ENCODE results near the gene CDH23. TPM values are rescaled to one million over a fixed set of nuclear protein-coding genes. Genes with fewer than 3 reads are reported as not detected.

The CDH23 gene
- total RNA-seq, 2 experiments from 2014 or later, result 1.6 TPM

DNA sequence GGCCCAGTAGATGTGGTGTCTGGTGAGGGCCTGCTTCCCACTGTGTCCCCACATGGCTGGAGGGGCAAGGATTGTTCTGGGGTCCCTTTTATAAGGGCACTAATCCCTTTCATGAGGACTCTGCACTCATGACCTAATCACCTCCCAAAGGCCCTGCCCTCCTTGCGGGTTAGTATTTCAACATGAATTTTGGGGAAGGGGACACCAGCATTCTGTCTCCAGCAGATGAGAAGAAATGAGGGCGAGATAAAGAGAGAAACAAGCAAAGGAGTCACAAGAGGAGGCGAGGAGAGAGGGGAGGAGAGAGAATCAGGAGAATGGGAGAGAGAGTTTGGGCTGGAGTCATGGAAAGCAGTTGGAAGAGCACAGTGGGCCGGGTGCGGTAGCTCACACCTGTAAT is 239.1 kb downstream of the CDH23 start:
- intact Hi-C loops (cut with micrococcal nuclease), result no loop called here
- H3K36me3 Mint-ChIP-seq (ENCODE audit: low read depth), result no peaks in the 10 kb centered on the region
- no peak for DNase-seq
- H3K4me3 Mint-ChIP-seq, result no peak overlapping the region
- H3K4me1 Mint-ChIP-seq (ENCODE audit: low read depth), result no peaks in the 10 kb centered on the region
- H3K27ac Mint-ChIP-seq, result no peak overlapping the region
- CTCF ChIA-PET, result no interaction called here
- no peaks in the 10 kb centered on the region for H3K9me3 Mint-ChIP-seq
- H3K27me3 Mint-ChIP-seq (ENCODE audit: low read depth), result no peaks in the 10 kb centered on the region

DNA sequence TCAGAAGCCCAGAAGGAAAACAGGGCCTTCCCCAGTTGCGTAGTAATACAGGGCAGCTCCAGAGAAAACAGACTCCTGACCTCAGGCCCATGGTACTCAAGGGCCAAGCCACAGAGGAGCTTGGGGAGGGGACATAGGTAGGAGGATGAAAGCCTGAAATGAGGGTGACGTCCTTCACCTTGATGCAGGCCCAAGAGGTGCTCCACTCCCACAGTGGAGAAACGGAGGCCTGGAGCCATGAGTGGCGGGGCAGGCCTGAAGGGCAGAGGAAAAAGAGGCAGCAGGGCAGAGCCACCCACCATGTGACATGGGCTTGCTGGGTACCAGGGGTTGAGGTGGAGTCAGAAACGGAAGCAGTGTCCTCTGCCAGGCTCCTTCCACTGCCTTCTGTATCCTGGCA is 239.9 kb downstream of the CDH23 start:
- no peaks in the 10 kb centered on the region for H3K4me1 Mint-ChIP-seq (ENCODE audit: low read depth)
- CTCF ChIA-PET, result interaction anchor here (0.7 to 0.9 kb wide), 3 partner anchors 13 to 356 kb away, joined by 3 read pairs; no protein-coding TSS in a partner anchor

GRCh38 chr10:71637305-71637704 is 240.6 kb downstream of the CDH23 start:
- no peaks in the 10 kb centered on the region for H3K4me1 Mint-ChIP-seq (ENCODE audit: low read depth)
- H3K36me3 Mint-ChIP-seq (ENCODE audit: low read depth), result no peaks in the 10 kb centered on the region
- H3K9me3 Mint-ChIP-seq, result no peaks in the 10 kb centered on the region
- DNase-seq, result no peak
- intact Hi-C loops (cut with micrococcal nuclease), result no loop called here
- CTCF ChIA-PET, result interaction anchor here (0.7 to 1.2 kb wide), 5 partner anchors 14 to 357 kb away, joined by 3 to 4 read pairs (median 3); no protein-coding TSS in a partner anchor
- H3K4me3 Mint-ChIP-seq, result no peak overlapping the region
- no peak overlapping the region for H3K27ac Mint-ChIP-seq
- H3K27me3 Mint-ChIP-seq (ENCODE audit: low read depth), result no peaks in the 10 kb centered on the region

More for the DNA sequence above, 239.9 kb downstream of the CDH23 start:
- H3K27ac Mint-ChIP-seq, result no peak overlapping the region
- H3K9me3 Mint-ChIP-seq, result no peaks in the 10 kb centered on the region
- intact Hi-C loops (cut with micrococcal nuclease), result no loop called here
- no peaks in the 10 kb centered on the region for H3K36me3 Mint-ChIP-seq (ENCODE audit: low read depth)
- H3K27me3 Mint-ChIP-seq (ENCODE audit: low read depth), result no peaks in the 10 kb centered on the region
- DNase-seq, result no peak
- H3K4me3 Mint-ChIP-seq, result no peak overlapping the region

GRCh38 chr10:71638064-71638821 is 241.5 kb downstream of the CDH23 start:
- CTCF ChIA-PET, result interaction anchor here (0.8 to 1.2 kb wide), 3 partner anchors 16 to 70 kb away, joined by 3 to 4 read pairs (median 3); no protein-coding TSS in a partner anchor
- intact Hi-C loops (cut with micrococcal nuclease), result no loop called here
- Mint-ChIP-seq H3K27me3 (ENCODE audit: low read depth) (no peaks in the 10 kb centered on the region), H3K36me3 (ENCODE audit: low read depth) (no peaks in the 10 kb centered on the region), H3K4me3 (no peak overlapping the region), H3K4me1 (ENCODE audit: low read depth) (no peaks in the 10 kb centered on the region), H3K27ac (no peak overlapping the region), H3K9me3 (no peaks in the 10 kb centered on the region)
- DNase-seq, result no peak

- H3K4me1 Mint-ChIP-seq (ENCODE audit: low read depth), result peaks cover 3% of the 10 kb centered on the region
- no peaks in the 10 kb centered on the region for H3K9me3 Mint-ChIP-seq
- CTCF ChIA-PET, result interaction anchor here (0.8 kb wide), 1 partner anchor 17 kb away, joined by 3 read pairs; no protein-coding TSS in a partner anchor
- H3K36me3 Mint-ChIP-seq (ENCODE audit: low read depth), result no peaks in the 10 kb centered on the region
- no peaks in the 10 kb centered on the region for H3K27me3 Mint-ChIP-seq (ENCODE audit: low read depth)
- H3K27ac Mint-ChIP-seq, result no peak overlapping the region
- no peak for DNase-seq
- no peak overlapping the region for H3K4me3 Mint-ChIP-seq
- intact Hi-C loops (cut with micrococcal nuclease), result no loop called here
Observed at GRCh38 chr10:71638822-71639719, 242.4 kb downstream of the CDH23 start.

DNA sequence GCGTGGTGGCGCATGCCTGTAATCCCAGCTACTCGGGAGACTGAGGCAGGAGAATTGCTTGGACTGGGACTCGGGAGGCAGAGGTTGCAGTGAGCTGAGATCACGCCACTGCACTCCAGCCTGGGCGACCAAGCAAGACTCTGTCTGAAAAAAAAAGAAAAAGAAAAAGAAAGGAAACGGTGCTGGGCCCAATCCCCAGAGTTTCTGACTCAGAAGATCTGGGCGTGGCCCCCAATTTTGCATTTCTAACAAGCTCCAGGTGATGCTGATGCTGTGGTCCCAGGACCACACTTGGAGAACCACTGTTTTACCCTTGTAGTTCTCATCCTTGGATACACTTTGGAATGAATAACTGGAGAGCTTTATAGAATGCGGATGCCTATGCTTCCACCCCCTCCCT is 243.9 kb downstream of the CDH23 start:
- H3K27me3 Mint-ChIP-seq (ENCODE audit: low read depth), result no peaks in the 10 kb centered on the region
- no peak overlapping the region for H3K4me3 Mint-ChIP-seq
- H3K9me3 Mint-ChIP-seq, result no peaks in the 10 kb centered on the region
- H3K27ac Mint-ChIP-seq, result no peak overlapping the region
- peaks cover 11% of the 10 kb centered on the region for H3K4me1 Mint-ChIP-seq (ENCODE audit: low read depth)
- DNase-seq, result no peak
- no peaks in the 10 kb centered on the region for H3K36me3 Mint-ChIP-seq (ENCODE audit: low read depth)
- intact Hi-C loops (cut with micrococcal nuclease), result no loop called here
- CTCF ChIA-PET, result interaction anchor here (0.7 to 1.5 kb wide), 4 partner anchors 29 to 1047 kb away, joined by 5 to 9 read pairs (median 6); no protein-coding TSS in a partner anchor

- CTCF ChIA-PET, result interaction anchor here (0.9 to 1.5 kb wide), 4 partner anchors 30 to 133 kb away, joined by 3 to 9 read pairs (median 6); no protein-coding TSS in a partner anchor
- H3K27ac Mint-ChIP-seq, result no peak overlapping the region
- H3K4me1 Mint-ChIP-seq (ENCODE audit: low read depth), result peaks cover 11% of the 10 kb centered on the region
- no peaks in the 10 kb centered on the region for H3K9me3 Mint-ChIP-seq
- H3K36me3 Mint-ChIP-seq (ENCODE audit: low read depth), result no peaks in the 10 kb centered on the region
- H3K27me3 Mint-ChIP-seq (ENCODE audit: low read depth), result no peaks in the 10 kb centered on the region
- intact Hi-C loops (cut with micrococcal nuclease), result no loop called here
- DNase-seq, result no peak
- H3K4me3 Mint-ChIP-seq, result no peak overlapping the region
Observed at GRCh38 chr10:71641449-71641848, 244.7 kb downstream of the CDH23 start.

- Mint-ChIP-seq H3K36me3 (ENCODE audit: low read depth) (no peaks in the 10 kb centered on the region), H3K4me3 (no peak overlapping the region), H3K9me3 (no peaks in the 10 kb centered on the region), H3K27me3 (ENCODE audit: low read depth) (no peaks in the 10 kb centered on the region), H3K4me1 (ENCODE audit: low read depth) (peaks cover 11% of the 10 kb centered on the region), H3K27ac (no peak overlapping the region)
- no peak for DNase-seq
- intact Hi-C loops (cut with micrococcal nuclease), result no loop called here
- CTCF ChIA-PET, result interaction anchor here (0.9 kb wide), 1 partner anchor 72 kb away, joined by 3 read pairs; no protein-coding TSS in a partner anchor
Observed at GRCh38 chr10:71641986-71642385, 245.3 kb downstream of the CDH23 start.

- intact Hi-C loops (cut with micrococcal nuclease), result no loop called here
- H3K4me3 Mint-ChIP-seq, result no peak overlapping the region
- H3K36me3 Mint-ChIP-seq (ENCODE audit: low read depth), result no peaks in the 10 kb centered on the region
- no peaks in the 10 kb centered on the region for H3K27me3 Mint-ChIP-seq (ENCODE audit: low read depth)
- H3K27ac Mint-ChIP-seq, result no peak overlapping the region
- peaks cover 11% of the 10 kb centered on the region for H3K4me1 Mint-ChIP-seq (ENCODE audit: low read depth)
- CTCF ChIA-PET, result interaction anchor here (0.6 to 0.7 kb wide), 2 partner anchors 214 to 269 kb away, joined by 3 read pairs; no protein-coding TSS in a partner anchor
- no peaks in the 10 kb centered on the region for H3K9me3 Mint-ChIP-seq
- no peak for DNase-seq
Observed at GRCh38 chr10:71643904-71644303, 247.2 kb downstream of the CDH23 start.

DNA sequence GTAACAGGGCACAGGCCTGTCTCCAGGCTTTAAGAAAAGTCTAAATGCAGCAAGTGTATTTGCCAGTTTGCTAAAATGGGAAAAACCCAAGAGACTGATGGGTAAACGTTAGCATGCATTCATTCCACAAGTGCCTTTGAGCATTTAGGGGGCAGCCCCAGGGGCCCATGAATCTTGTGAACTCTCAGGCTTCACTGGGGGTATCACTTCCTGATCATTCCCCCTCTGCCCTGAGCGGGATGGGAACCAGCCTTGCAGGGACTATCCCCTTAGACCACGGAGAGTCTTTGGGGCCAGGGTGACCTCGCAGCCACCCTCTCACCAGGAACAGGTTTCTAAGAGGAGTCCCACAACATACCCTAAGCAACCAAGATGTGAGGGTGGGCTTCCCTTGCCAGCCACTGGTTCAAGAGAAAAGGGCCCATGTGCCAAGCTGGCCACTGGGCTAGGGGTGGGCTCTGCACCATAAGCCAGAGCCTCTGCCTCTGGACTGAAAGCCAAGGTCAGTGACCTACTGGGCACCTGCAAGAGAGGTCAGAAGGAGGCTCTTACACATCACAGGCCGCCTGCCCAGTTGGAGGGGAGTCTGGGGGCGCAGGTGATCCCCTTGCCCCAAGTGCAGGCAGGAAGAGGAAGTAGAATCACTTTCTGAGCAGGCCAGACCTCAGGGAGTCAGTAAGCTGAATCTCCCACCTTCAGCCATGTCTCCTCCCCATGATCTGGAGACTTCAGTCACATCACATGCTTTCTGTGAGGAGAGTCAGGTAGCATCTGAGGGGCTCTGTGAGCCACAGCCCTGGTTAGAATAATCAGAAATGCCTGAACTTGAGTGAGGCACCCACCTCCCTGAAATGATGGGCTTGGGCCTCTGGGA is 247.8 kb downstream of the CDH23 start:
- no peaks in the 10 kb centered on the region for H3K36me3 Mint-ChIP-seq (ENCODE audit: low read depth)
- H3K27me3 Mint-ChIP-seq (ENCODE audit: low read depth), result no peaks in the 10 kb centered on the region
- no peak overlapping the region for H3K27ac Mint-ChIP-seq
- no peak overlapping the region for H3K4me3 Mint-ChIP-seq
- intact Hi-C loops (cut with micrococcal nuclease), result no loop called here
- CTCF ChIA-PET, result interaction anchor here (0.6 kb wide), 1 partner anchor 214 kb away, joined by 3 read pairs; no protein-coding TSS in a partner anchor
- peak; percentile 78 for DNase-seq
- no peaks in the 10 kb centered on the region for H3K9me3 Mint-ChIP-seq
- H3K4me1 Mint-ChIP-seq (ENCODE audit: low read depth), result peaks cover 11% of the 10 kb centered on the region

- no peak overlapping the region for H3K27ac Mint-ChIP-seq
- DNase-seq, result no peak
- CTCF ChIA-PET, result no interaction called here
- H3K27me3 Mint-ChIP-seq (ENCODE audit: low read depth), result no peaks in the 10 kb centered on the region
- H3K4me1 Mint-ChIP-seq (ENCODE audit: low read depth), result peaks cover 11% of the 10 kb centered on the region
- intact Hi-C loops (cut with micrococcal nuclease), result no loop called here
- no peaks in the 10 kb centered on the region for H3K9me3 Mint-ChIP-seq
- no peaks in the 10 kb centered on the region for H3K36me3 Mint-ChIP-seq (ENCODE audit: low read depth)
- no peak overlapping the region for H3K4me3 Mint-ChIP-seq
Observed at GRCh38 chr10:71645185-71645584, 248.5 kb downstream of the CDH23 start.
